Stimulated activated CD8-positive, alpha-beta memory T cell treated with anti-CD3 and anti-CD28 coated beads, Interleukin-12 subunit alpha, Interleukin-12 subunit beta, amount 100 ng/mL, for 24 hours (primary cell): ENCODE data around the gene KRTAP27-1.

Experiments used
- DNase-seq: peaks from one replicate; pipeline ENCODE4 v3.0.0-alpha.2; 2020; ENCODE audit errors: extremely low read depth

The KRTAP27-1 gene

DNA sequence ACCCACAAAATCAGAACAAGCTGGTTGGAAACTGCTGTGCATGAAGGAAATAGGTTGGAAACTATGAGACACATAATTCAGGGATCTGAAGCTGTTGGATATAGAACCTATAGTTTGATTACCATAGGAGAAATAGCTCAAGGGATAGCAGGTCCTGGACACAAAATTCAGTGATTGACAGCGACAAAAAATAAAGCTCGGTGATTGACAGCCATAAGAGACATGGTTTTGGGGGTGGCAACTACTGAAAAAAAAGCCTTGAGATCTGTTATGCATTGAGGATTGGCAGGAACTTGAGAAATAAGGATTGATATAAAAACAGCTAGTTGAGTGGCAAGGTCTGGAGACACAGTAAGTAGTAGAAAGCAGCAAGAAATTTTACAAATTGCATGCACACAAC lies 48.3 kb downstream of the KRTAP27-1 start, which contains the start of gene KRTAP25-1:
KRTAP25-1 (minus strand) TSS at position 300 of the 400 bp plus-strand sequence; CDS start at position 276, 24 bp downstream.
- DNase-seq: no peak
